GM18519 (cell line): ENCODE measurements around the gene MAD1L1.

Experiments used
- ATAC-seq: cut with Tn5 transposase; IDR thresholded peaks from one replicate; pipeline ENCODE4 v1.9.1; 2021; ENCODE audit warnings: mild to moderate bottlenecking, moderate library complexity; ENCODE audit not compliant: unreplicated experiment, low FRiP score

MAD1L1 gene

GRCh38 chr7:1898628-1899185 lies 334.0 kb downstream of the MAD1L1 start:
- ATAC-seq, result no peak

DNA sequence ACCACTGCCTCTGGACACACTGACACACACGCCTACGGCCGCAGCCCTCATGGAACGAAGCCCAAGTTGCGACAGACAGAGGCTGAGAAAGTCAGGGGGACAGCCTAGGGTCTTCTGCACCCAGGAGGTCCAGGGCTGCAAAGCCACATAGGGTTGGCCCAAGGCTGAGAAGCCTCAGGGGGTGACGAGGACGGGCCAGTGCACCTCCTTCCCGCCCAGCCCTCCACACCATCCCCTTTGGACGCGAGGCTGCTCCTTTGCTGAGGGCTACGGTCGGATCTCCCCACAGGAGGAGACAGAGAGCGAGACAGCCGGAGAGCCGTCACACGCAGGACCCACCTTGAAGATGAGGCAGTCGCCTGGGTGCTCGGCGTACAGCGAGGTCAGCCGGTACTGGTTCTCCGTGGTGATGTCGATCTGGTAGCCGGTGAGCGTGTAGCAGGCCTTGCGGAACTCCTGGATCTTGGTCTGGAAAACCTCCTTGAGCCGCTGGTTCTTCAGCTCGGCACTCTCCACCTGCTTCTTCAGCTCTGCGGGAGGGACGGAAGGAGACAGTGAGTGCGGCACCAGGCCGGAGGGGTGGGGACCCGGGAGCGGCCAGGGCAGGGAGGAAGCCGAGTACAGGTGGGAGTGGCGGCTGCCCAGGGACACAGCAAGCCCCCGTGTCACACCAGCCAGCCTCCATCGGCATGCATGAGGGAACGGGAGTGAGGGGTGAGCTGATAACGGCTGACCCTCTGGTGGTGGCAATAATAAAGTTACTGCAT lies 334.7 kb downstream of the MAD1L1 start:
- no peak for ATAC-seq

GRCh38 chr7:1897076-1897860 lies 335.5 kb downstream of the MAD1L1 start:
- no peak for ATAC-seq

- no peak for ATAC-seq
These were observed 336.9 kb downstream of the MAD1L1 start for GRCh38 chr7:1895664-1896515.

DNA sequence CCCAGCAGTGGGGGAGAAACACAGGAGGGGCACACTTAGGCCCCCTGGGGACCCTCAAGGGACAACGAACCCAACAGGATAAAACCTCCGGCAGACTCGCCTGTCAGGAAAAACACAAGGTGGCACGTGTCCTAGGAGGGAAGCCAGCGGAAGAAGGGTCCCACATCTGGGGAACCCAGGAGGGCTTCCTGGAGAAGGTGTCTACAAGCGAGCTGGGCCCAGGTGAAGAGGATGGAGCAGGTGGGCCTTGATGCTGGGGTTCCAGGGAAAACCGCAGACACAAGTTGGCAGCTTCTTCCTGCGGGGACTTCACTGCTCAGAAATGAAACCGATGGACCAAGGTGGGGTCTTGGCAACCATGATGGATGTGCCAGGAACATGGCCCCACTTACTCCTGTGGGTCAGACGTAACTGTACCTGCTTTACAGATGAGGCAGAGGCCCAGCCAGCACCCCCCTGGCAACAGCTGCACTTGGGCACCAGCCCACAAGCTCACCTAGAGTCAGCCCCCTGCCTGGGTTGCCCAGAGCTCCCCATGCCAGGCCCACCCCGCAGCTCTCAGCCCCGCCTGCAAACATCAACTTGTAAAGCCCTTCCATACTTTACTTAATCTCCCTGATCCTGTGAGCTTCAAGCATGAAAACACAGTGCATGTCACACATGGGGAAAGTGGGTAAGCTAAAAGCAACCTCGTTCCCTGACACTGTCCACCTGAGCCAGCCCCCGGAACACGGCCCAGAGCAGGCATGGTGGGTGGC lies 337.7 kb downstream of the MAD1L1 start:
- no peak for ATAC-seq

DNA sequence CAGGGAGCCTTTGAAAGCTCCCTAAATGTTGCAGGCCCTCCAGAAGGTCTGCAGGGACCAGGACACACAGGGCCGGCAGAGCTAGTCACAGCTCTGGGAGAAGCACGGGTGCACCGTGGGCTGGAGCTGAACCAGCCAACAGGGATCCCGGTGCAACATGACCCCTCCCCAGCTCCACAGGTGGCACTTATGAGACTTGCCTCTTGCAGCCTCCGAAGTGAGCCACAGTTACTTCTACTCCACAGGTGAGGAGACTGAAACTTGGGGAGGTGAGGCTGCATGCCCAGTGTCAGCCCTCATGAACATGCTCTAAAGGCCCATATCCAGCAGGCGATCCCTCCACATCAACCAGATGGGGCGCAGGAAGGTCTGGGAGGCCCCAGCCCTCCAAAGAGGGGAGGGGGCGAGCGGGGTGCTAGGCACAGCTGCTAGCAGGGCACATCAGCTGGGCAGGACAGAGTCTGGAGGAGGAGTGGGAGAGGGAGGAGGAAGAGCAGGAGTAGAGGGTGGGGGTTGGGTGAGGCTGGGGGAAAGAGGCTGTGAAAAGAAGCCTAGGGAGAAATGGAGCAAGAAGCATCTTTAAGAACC lies 338.3 kb downstream of the MAD1L1 start:
- ATAC-seq, result no peak

- no peak for ATAC-seq
These were observed 339.3 kb downstream of the MAD1L1 start for GRCh38 chr7:1893451-1893850.

DNA sequence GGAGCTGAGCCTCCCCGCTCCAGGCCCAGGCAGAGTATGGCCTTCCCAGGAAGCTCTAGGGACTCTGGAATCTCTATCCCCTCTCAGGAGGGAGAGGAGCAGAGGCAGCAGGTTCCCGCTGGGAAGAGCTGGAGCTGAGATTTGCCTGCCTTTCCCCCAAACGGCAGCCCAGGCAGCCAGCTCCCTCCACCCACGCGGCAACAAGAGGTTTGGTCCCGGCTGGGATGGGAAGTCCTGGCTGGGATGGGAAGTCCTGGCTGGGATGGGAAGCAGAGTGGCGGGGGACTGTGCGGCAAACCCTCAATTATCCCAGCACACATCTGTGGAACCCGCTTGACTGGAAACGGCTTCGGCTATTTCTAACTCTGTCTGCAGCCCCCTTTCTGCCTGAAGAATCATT lies 339.7 kb downstream of the MAD1L1 start:
- ATAC-seq, result no peak

GRCh38 chr7:1892011-1892965 lies 340.5 kb downstream of the MAD1L1 start:
- no peak for ATAC-seq

DNA sequence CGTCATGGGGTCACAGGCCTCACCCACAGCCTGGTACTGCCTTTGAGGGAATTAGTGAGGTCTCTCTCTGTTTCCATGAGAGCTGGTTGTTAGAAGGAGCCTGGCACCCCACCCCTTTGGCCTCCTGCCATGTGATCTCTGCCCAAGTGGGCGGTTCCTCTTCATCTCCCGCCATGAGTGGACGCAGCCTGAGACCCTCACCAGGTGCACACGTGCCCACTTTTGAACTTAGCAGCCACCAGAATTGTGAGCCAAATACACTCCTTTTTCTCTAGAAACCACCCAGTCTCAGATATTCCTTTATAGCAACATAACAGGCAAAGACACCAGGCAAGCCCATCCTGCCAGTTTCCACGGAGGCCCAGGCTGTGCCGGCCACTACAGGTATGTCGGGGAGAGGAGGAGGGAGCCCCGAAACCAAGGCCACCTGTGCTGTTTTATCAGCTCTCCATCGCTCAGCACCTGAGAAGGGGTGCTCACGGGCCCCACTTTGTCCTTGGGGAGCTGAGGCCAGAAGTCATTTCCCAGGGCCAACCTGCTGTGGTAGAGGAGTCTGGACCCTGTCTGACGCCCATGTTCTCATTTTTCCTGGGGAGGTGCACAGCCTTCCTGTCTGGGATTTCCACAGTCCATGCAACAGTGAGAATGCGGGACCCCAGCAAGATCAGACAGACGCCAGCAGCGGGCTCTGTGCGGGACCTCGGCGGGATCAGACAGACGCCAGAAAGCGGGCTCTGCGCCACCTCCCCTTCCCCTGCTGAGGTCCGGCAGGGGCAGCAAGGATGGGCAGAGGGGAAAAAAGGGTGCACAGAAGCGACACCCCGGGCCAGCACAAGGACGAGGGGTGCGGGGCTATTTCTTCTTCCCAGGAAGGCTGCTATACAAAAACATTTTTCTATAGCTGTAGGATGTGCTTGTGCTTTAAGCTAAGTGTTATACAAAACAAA lies 342.2 kb downstream of the MAD1L1 start:
- ATAC-seq, result no peak

DNA sequence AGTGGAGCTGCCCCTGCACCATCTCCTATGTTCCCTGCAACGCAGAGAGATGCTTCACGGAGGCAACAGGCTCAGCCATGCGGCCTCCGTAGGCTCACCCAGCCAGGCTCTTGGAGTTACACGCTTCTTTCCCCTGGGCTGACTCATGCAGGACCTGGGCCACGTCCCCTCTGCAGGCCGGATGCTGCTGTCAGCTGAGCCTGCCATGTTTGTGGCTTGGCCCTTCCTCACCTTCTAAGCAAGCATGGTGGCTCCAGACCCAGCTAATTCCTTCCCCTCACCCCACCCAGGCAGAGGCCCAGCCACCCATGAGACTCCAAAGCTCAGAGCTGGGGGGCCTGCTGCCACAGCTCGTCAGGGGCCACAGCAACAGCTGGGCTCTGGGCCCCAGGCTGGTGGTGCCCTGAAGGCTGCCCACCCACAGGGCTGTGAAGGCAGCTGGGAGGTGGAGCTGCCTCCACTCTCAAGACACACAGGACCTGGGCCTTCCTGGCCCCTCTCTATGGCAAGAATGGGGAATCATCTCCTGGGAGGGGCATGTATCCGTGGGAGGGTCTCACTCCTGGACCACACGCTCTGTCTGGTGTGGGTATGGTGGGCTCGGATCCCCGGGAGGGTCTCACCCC lies 343.1 kb downstream of the MAD1L1 start:
- ATAC-seq, result no peak

DNA sequence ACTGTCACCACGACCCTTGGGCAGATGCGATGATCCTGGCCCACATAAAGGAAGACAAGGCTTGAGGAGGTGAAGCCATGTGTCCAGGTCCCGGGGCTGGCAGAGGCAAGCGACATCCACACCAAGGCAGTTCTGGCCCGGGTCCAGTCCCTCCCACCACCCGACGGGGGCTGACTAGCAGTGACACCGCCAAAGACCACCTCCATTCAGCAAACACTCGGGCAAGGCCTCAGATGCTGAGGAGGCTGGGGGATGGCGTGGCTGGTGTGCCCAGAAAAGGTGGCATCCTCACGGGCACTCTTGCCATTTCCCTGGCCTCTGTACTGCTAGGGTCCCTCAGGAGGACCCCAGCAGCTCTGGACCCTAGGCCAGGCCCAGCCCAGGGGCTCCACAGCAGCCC lies 343.7 kb downstream of the MAD1L1 start:
- ATAC-seq, result no peak

GRCh38 chr7:1888425-1888824 lies 344.3 kb downstream of the MAD1L1 start:
- no peak for ATAC-seq

- no peak for ATAC-seq
These were observed 345.5 kb downstream of the MAD1L1 start for GRCh38 chr7:1887251-1887650.

DNA sequence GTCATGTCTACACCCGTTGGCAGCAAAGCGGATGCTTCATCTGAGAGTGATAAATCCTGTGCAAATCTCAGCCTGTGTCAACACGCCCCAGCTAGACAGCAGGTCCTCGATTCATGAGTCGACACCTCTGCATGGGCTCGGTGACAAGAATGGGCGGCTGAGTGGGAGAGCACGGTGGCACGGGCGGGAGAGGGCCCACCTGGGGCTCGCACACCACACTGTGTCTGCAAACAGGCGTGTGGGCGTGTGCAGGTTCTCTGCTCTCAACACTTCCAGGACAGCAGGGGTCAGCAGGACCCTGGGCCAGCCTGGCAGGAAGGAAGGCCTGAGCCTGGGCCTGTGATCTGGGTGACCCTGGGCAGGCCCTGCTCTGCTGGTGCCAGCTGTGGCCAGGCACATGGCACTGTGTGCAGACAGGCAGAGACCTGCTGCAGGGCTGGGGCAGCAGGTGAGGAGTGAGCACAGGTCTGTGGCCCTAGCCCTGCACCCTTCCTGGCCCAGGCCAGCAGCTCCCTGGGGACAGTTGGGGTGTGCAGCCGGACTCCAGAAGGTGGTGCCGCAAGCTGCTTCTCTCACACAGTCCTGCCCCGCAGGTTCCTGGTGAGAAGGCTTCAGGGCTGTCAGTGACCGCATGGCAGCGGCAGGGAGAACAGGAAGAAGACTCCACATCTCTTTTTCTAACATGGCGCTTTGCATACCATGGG lies 346.2 kb downstream of the MAD1L1 start:
- ATAC-seq, result no peak

DNA sequence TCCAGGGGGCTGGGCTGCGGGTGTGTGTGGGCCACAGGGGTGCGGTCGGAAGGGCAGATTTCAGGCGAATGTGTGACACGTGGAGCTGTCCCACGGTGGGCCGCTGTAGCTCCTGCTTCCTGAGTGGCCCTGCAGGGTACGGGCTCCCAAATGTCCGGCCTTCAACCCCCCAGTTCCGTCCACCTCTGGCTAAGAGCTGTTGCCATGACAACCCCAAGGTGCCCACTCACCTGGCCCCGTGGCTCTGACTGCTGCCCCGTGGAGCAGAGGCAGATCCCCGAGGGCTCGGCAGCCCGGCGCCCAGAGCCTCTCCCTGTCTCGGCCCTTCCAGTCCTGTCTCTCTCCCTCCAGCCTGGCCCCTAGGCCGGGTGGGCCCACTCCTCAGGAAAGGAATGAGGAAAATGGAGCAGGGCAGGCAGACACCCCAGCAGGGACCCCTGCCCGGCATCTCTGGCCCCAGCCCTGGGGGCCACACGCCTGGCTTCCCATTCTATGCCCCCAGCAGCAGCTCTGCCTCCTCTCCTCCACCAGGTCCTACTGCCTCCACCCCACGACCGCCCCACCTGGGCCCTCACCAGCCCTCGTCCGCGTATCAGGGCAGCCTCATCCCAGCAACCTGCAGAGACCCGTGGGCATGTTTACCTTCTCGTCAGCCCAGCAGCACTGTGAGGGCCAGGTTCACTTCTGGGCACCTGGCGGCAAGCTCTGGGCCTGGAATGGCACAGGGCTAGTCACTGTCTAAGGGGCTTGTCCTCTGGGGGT lies 347.1 kb downstream of the MAD1L1 start:
- ATAC-seq, result no peak
